ENCODE data around the gene PBX1. TPM values are rescaled to one million over a fixed set of nuclear protein-coding genes. Genes with fewer than 3 reads are reported as not detected.

Gene PBX1
- total and polyA plus RNA-seq, 10 of the 15 experiments (the other 5 are each of a cell fraction or from before 2014, with no cell fraction given): 0.05 to 0.28 (median 0.11) TPM; not detected in 5

- Histone ChIP-seq H3K4me2 (ENCODE audit: control insufficient read depth, insufficient read depth) (no peak overlapping the region), H3K27ac (ENCODE audit: control insufficient read depth, insufficient read depth) (no peak overlapping the region), H2AFZ (ENCODE audit: control insufficient read depth, low read depth, low read length) (no peak overlapping the region), H3K4me1 (ENCODE audit: control insufficient read depth, insufficient read depth, low read length) (no peaks in the 10 kb centered on the region), H3K9me3 (replicated peaks; ENCODE audit: control insufficient read depth, insufficient read depth, low read length) (no peaks in the 10 kb centered on the region), H3K79me2 (ENCODE audit: control insufficient read depth, insufficient read depth, low read length) (no peaks in the 10 kb centered on the region), H4K20me1 (ENCODE audit: control insufficient read depth, insufficient read depth) (no peaks in the 10 kb centered on the region), H3K36me3 (ENCODE audit: control insufficient read depth in 2 of 2, insufficient read depth in 2 of 2, low read length in 1 of 2) (no peaks in the 10 kb centered on the region), H3K9ac (ENCODE audit: control insufficient read depth, insufficient read depth, low read length) (no peak overlapping the region), H3K27me3 (replicated peaks in 1 of 2; ENCODE audit: control insufficient read depth in 2 of 2, insufficient read depth in 2 of 2, low read length in 1 of 2) (no peaks in the 10 kb centered on the region), H3K4me3 (no peak overlapping the region)
- TF ChIP-seq SIX5 (IDR thresholded peaks at IDR 0.05; ENCODE audit: low read depth, low read length, severe bottlenecking) (no peak), BCLAF1 (IDR thresholded peaks at IDR 0.05) (no peak), KDM1A (IDR thresholded peaks at IDR 0.05; ENCODE audit: borderline replicate concordance) (no peak), ZNF274 (IDR thresholded peaks at IDR 0.05; ENCODE audit: insufficient read depth, insufficient read length) (no peak), PML (IDR thresholded peaks at IDR 0.05; ENCODE audit: low read length) (no peak), MYB (IDR thresholded peaks at IDR 0.05; ENCODE audit: borderline replicate concordance, low read depth, low read length) (no peak), HDAC2 (IDR thresholded peaks at IDR 0.05) (no peak), SKIL (IDR thresholded peaks at IDR 0.05; ENCODE audit: low read depth, poor library complexity, severe bottlenecking) (no peak), RB1 (IDR thresholded peaks at IDR 0.05; ENCODE audit: borderline replicate concordance) (no peak), SIN3A (IDR thresholded peaks at IDR 0.05; ENCODE audit: low read depth, low read length) (no peak), LARP7 (IDR thresholded peaks at IDR 0.05) (no peak), PRDM15 (CRISPR knock-in tag; IDR thresholded peaks at IDR 0.05) (no peak)
- TF ChIP-seq, protein P1, sequence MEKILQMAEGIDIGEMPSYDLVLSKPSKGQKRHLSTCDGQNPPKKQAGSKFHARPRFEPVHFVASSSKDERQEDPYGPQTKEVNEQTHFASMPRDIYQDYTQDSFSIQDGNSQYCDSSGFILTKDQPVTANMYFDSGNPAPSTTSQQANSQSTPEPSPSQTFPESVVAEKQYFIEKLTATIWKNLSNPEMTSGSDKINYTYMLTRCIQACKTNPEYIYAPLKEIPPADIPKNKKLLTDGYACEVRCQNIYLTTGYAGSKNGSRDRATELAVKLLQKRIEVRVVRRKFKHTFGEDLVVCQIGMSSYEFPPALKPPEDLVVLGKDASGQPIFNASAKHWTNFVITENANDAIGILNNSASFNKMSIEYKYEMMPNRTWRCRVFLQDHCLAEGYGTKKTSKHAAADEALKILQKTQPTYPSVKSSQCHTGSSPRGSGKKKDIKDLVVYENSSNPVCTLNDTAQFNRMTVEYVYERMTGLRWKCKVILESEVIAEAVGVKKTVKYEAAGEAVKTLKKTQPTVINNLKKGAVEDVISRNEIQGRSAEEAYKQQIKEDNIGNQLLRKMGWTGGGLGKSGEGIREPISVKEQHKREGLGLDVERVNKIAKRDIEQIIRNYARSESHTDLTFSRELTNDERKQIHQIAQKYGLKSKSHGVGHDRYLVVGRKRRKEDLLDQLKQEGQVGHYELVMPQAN (conservative IDR thresholded peaks at IDR 0.05): no peak
- SMC1A ChIA-PET (ENCODE audit: uncharacterized antibody, unreplicated experiment): no interaction called here
- intact Hi-C loops (cut with micrococcal nuclease; ENCODE audit: unreplicated experiment) (no loop called here), in situ Hi-C loops (cut with MboI) (no loop called here)
- BruUV-seq (replicated peaks): no TSS peak
- POLR2A ChIA-PET: no interaction called here
- DNase-seq (ENCODE audit: low read depth, low spot score): no peak
- RAD21 ChIA-PET (ENCODE audit: unreplicated experiment): no interaction called here
- no peak for ATAC-seq
- CTCF ChIA-PET: no interaction called here
- 52% methylated on average over 4 of the region's 4 CpGs for WGBS (ENCODE audit: insufficient coverage, insufficient replicate concordance, low lambda C conversion rate, missing lambda C conversion rate)
- no peak for FAIRE-seq
Measured at GRCh38 chr1:164733734-164734133, 174.8 kb downstream of the PBX1 start.
